Small intestine (tissue), 7 donors: ENCODE measurements around the gene ST3GAL3. TPM values are rescaled to one million over a fixed set of nuclear protein-coding genes. Genes with fewer than 3 reads are reported as not detected.

Experiments
- DNase-seq, 2 donors: peaks; one replicate each; pipeline versions ENCODE4 v3.0.0 to v3.0.0-alpha.2; 2013
- FAIRE-seq: peaks from 2 replicates; lab custom pipeline; 2012; peaks lifted over from hg19 to GRCh38; lab: Jason Lieb, UNC
- H3K27ac ChIP-seq, 3 donors: one replicate each; pipeline ENCODE4 v1.5.1; 2013; ENCODE audit warnings: low read length in 2 of 3, mild to moderate bottlenecking in 2 of 3, control low read depth in 1 of 3, inconsistent platforms in 1 of 3, low read depth in 1 of 3, moderate library complexity in 1 of 3
- H3K27me3 ChIP-seq, 3 donors: one replicate each; pipeline ENCODE4 v1.6.1; 2013; ENCODE audit warnings: low read length in 3 of 3, inconsistent platforms in 1 of 3; ENCODE audit not compliant: control insufficient read depth in 3 of 3, insufficient read depth in 3 of 3
- H3K36me3 ChIP-seq, 3 donors: one replicate each; pipeline ENCODE4 v1.6.1; 2013; ENCODE audit warnings: low read length in 3 of 3, inconsistent platforms in 1 of 3, low read depth in 1 of 3, mild to moderate bottlenecking in 1 of 3, moderate library complexity in 1 of 3; ENCODE audit not compliant: control insufficient read depth in 3 of 3, insufficient read depth in 2 of 3
- H3K4me1 ChIP-seq, 3 donors: one replicate each; pipeline ENCODE4 v1.6.1; 2013; ENCODE audit warnings: low read length in 2 of 3, inconsistent platforms in 1 of 3, low read depth in 1 of 3, mild to moderate bottlenecking in 1 of 3, moderate library complexity in 1 of 3; ENCODE audit not compliant: control insufficient read depth in 3 of 3, insufficient read depth in 2 of 3
- H3K4me3 ChIP-seq, 3 donors: one replicate each; pipeline ENCODE4 v1.5.1; 2013; ENCODE audit warnings: low read length in 3 of 3, control low read depth in 1 of 3, inconsistent platforms in 1 of 3, low read depth in 1 of 3, mild to moderate bottlenecking in 1 of 3, moderate library complexity in 1 of 3
- H3K9me3 ChIP-seq, 2 donors: one replicate each; pipeline ENCODE4 v1.6.1; 2013; ENCODE audit warnings: low read depth in 1 of 2, low read length in 1 of 2; ENCODE audit not compliant: control insufficient read depth in 2 of 2, insufficient read depth in 1 of 2
- WGBS, 3 donors: extraction: QIAGEN DNeasy Blood & Tissue Kit; methylation state at CpG; one replicate each; pipeline ENCODE4 v1.1.7; 2013; 5-methylcytosine and 5-hydroxymethylcytosine counted together
- polyA plus RNA-seq, 4 donors: library from polyadenylated mRNA; stranded (reverse) in 3 of 4; unstranded in 1 of 4; fragments of 200-250 nt in 3 of 4; fragments of 120-200 nt in 1 of 4; gene quantifications; one replicate each; pipeline versions ENCODE4 v1.2.1 to v1.2.3, GENCODE V29; 2013
- donor health status: healthy with polysubstance abuse.
- donor health status: control.
- donor health status: control.
- donor health status: Bipolar disorder and iron deficiency.
- donor health status: healthy.

ST3GAL3 gene
- polyA plus RNA-seq, 4 donors, result 1.1 to 5.4 (median 3.7) TPM

DNA sequence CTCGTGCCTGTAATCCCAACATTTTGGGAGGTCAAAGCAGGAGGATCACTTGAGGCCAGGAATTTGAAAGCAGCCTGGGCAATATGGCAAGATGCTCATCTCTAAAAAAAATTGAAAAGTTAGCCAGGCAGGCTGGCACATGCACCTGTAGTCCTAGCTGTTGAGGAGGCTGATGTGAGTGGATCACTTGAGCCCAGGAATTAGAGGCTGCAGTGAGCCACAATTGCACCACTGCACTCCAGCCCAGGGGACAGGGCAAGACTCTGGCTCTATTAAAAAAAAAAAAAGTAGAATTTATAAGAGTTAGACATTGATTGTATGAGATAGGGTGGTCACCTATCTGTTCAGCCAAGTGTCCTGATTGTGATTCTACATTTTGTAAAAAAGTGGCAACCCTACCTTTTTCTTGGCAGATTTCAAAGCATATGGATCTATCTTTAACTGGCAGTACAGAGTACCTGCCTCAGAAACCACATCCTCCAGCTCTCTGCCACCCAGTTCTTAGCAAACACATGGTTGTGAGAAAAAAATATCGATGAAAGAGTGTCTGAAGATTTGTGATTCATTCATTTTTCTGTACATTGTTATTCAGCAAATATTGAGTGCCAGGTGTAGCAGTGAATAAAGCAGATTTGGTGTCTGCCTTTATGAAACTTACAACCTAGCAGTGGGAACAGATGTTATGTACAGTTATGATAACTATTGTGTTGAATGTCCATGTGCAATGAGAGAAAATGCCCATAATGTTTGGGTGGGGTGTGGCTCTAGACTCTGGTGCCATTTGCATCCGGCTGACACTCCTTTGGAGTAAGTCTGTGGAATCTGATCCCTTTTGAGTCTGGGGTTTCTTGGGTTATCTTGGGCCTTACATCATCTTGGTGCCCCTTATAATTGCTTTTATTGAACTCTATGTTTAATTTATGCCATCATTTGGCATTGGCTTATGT is 82.5 kb downstream of the ST3GAL3 start:
- Histone ChIP-seq H3K27me3 (no peaks in the 10 kb centered on the region), H3K9me3 (no peaks in the 10 kb centered on the region), H3K4me1 (peaks cover 0 to 12% (median 0%) of the 10 kb centered on the region in 3 donors), H3K27ac (no peak overlapping the region), H3K4me3 (no peak overlapping the region), H3K36me3 (no peaks in the 10 kb centered on the region)
- DNase-seq (no peak), FAIRE-seq (no peak)
- WGBS, 3 donors, result 85 to 92% (median 86%) methylated on average over 3 of the region's 3 CpGs

DNA sequence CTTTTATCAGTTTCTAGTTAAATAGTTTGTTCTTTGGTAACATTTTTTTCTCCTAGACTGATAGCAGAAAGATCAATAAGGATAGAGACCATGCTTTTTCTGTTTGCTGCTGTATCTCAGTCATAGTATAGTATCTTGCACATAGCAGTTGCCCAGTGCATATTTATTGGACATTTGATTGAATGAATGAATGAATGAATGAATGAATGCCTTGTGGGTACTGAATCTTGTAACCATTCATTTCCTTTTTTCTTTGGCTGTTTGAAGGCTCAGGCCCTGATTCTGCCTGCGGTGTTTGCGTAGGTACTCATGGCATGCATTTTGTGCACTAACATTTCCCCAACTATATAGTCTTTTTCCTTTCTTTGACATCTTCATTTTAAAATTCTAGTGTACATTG is 83.9 kb downstream of the ST3GAL3 start:
- no peaks in the 10 kb centered on the region for H3K27me3 ChIP-seq
- 100% methylated on average over 2 of the region's 2 CpGs for WGBS, 3 donors
- H3K36me3 ChIP-seq, result no peaks in the 10 kb centered on the region
- FAIRE-seq, result no peak
- peaks cover 0 to 15% (median 0%) of the 10 kb centered on the region in 3 donors for H3K4me1 ChIP-seq
- no peaks in the 10 kb centered on the region for H3K9me3 ChIP-seq
- DNase-seq, result no peak
- no peak overlapping the region for H3K4me3 ChIP-seq
- no peak overlapping the region for H3K27ac ChIP-seq

DNA sequence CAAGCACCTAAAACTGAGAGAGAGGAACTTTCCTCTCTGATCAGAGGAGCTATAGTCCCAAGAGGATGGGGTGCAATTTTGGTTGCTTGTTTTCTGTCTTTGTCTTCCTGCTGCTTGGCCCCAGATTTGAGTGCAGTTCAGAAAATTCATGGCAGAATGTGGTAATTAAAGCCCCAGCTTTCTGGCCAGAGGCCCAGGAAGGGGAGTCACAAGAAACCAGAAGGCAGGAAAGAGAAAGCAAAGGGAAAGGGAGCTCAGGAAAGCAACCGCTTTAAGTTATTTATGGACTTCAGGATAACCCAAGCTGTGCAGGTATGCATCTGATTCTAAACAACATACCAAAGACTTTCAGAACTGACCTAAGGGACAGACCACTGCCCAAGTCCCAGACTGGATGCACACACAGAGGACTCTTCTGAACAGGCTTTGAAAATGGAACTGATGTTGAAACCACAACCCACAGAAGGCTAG is 88.8 kb downstream of the ST3GAL3 start:
- H3K27ac ChIP-seq, result peak overlapping the region in 1 of 3 donors; percentile 30
- H3K27me3 ChIP-seq, result no peaks in the 10 kb centered on the region
- DNase-seq (peak in 1 of 2 donors; percentile 33), FAIRE-seq (no peak)
- no peak overlapping the region for H3K4me3 ChIP-seq
- H3K9me3 ChIP-seq, result no peaks in the 10 kb centered on the region
- no peaks in the 10 kb centered on the region for H3K36me3 ChIP-seq
- 43 to 65% (median 52%) methylated on average over 1 of the region's 1 CpG for WGBS, 3 donors
- H3K4me1 ChIP-seq, result peaks cover 0 to 20% (median 9%) of the 10 kb centered on the region in 3 donors

DNA sequence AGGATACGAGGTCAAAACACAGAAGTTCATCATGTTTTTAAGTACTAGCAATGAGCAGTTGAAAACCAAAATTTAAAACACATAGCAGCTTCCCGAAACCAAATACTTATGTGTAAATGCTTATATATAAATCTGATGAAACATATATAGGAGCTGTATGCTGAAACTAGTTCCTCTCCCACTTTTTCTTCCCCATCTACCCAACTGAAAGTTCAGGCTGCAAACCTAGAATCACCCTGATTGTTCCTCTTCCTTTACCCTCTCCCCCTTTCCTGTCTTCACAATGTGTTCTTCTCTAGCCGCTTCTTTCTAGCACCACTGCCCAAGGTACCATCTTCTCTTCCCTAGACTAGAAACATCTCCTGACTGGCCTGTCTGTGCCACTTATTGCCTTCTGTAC is 90.6 kb downstream of the ST3GAL3 start:
- Histone ChIP-seq H3K4me1 (peaks cover 0 to 25% (median 9%) of the 10 kb centered on the region in 3 donors), H3K27me3 (no peaks in the 10 kb centered on the region), H3K9me3 (no peaks in the 10 kb centered on the region), H3K4me3 (no peak overlapping the region), H3K27ac (no peak overlapping the region), H3K36me3 (no peaks in the 10 kb centered on the region)
- FAIRE-seq (no peak), DNase-seq (no peak)
- WGBS, 3 donors, result 92 to 96% (median 92%) methylated on average over 3 of the region's 3 CpGs

DNA sequence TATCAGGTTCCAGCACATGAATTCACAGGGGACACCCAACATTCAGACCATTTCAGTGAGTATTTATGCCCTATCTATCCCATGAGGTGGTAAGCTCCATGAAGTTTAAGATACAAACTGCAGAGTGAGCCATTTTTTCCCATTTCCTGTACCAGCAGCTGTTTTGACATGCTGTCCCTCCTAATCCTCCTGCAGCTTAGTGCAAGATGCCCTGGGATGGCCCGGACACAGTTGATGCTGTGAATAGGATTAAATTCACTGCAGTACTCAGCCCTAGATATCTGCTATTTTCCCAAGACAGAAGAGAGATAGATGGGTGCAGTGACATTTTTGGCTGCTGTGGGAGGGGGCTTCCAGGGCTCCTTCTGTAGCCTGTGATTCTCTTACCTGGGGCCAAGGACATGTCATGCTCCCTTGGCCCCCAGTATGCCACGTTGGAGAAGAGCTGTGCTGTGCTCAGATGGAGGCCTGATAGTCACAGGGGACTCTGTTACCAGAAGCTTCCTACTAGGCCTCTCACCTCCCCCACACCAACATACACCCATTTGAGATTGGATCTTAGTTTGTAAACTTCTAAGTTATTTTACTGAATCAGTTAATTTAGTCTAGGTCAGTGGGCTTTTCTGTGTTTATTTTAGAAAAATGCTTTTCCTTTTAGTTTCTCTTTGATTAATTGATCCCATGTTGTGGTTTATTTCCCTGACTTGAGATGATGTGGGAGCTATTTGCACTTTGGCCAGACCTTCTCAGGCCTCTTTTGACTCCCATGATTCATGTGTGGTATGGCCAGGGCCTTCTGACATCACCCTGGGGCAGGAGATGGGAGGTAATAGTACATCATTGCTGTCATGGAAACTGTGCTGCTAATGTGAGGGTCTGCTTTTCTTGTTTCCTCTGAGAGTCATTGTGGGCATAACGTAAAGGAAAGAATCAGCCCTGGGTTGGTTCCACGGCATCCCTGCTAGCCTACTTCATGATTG is 92.6 kb downstream of the ST3GAL3 start:
- FAIRE-seq, result no peak
- H3K27ac ChIP-seq, result peak overlapping the region; percentile 11 to 61 (median 17)
- peak; percentile 42 to 77 for DNase-seq

DNA sequence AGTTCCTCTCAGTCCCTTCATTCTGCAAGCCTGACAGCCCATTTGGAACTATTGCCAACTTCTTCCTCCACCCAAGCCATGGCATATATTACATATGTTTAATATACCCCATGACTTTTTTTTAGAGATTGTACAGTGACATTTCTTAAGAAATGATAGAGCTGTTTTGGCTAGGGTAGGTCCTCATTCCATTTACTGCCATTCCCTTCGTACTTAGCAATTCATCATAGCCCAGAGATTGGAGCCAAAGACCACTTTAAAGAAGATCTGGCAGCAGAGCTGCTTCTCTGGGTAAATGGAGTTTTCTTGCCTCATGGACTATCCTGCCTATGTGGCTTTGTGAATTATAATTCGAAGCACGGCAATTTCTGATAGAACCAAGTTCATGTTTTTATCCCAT is 93.4 kb downstream of the ST3GAL3 start:
- DNase-seq, result no peak
- H3K27ac ChIP-seq, result peak overlapping the region in 2 of 3 donors; percentile 11 to 54
- no peaks in the 10 kb centered on the region for H3K36me3 ChIP-seq
- H3K4me3 ChIP-seq, result no peak overlapping the region
- no peaks in the 10 kb centered on the region for H3K27me3 ChIP-seq
- WGBS, 3 donors, result 81 to 100% (median 96%) methylated on average over 3 of the region's 3 CpGs
- no peaks in the 10 kb centered on the region for H3K9me3 ChIP-seq
- no peak for FAIRE-seq
- H3K4me1 ChIP-seq, result peaks cover 0 to 23% (median 9%) of the 10 kb centered on the region in 3 donors

More for the DNA sequence above, 92.6 kb downstream of the ST3GAL3 start:
- Histone ChIP-seq H3K27me3 (no peaks in the 10 kb centered on the region), H3K36me3 (no peaks in the 10 kb centered on the region), H3K9me3 (no peaks in the 10 kb centered on the region), H3K4me3 (no peak overlapping the region), H3K4me1 (peaks cover 0 to 25% (median 9%) of the 10 kb centered on the region in 3 donors)
- 66 to 73% (median 72%) methylated on average over 4 of the region's 4 CpGs for WGBS, 3 donors

DNA sequence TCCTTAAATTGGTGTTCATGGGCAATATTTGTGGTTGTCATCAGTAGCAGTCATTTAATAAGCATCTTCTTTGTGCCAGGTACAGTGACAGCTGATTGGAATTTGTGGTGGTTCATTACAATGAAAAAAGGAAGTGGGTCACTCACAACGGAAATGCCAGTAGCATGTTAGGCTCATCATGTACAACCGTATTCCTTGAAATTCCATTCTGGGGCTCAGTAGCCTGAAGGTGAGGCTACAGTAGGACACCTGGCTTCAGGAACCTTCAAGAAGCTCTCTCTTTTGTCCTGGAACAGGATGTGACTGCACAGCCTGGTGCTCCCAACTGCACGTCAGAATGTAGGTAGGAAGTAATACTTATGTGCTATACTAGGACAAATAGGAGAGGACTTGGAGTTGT is 93.9 kb downstream of the ST3GAL3 start:
- H3K9me3 ChIP-seq, result no peaks in the 10 kb centered on the region
- DNase-seq (no peak), FAIRE-seq (no peak)
- H3K4me3 ChIP-seq, result no peak overlapping the region
- H3K36me3 ChIP-seq, result no peaks in the 10 kb centered on the region
- peaks cover 0 to 20% (median 9%) of the 10 kb centered on the region in 3 donors for H3K4me1 ChIP-seq
- H3K27me3 ChIP-seq, result no peaks in the 10 kb centered on the region
- WGBS, 3 donors, result 80 to 95% (median 86%) methylated on average over 3 of the region's 3 CpGs
- no peak overlapping the region for H3K27ac ChIP-seq
